HTR-8/SVneo (cell line): ENCODE measurements around the gene TMEM181.
A peak's percentile ranks its signal among the peaks of the same experiment; 100 is the strongest.
"Not testable (repeated sequence)": the region's sequence is repeated elsewhere in the genome, so short reads cannot be mapped to it uniquely, and the experiment has no call there.

Source experiments
- DNase-seq: peaks from one replicate; pipeline ENCODE4 v3.0.0; 2011; ENCODE audit warnings: low spot score, mixed read lengths; ENCODE audit not compliant: insufficient read length
- FAIRE-seq: peaks from 2 replicates; lab custom pipeline; 2011; peaks lifted over from hg19 to GRCh38; lab: Jason Lieb, UNC

TMEM181 gene

GRCh38 chr6:158586652-158587051 lies 26.8 kb downstream of the TMEM181 start:
- DNase-seq (no peak), FAIRE-seq (no peak)

DNA sequence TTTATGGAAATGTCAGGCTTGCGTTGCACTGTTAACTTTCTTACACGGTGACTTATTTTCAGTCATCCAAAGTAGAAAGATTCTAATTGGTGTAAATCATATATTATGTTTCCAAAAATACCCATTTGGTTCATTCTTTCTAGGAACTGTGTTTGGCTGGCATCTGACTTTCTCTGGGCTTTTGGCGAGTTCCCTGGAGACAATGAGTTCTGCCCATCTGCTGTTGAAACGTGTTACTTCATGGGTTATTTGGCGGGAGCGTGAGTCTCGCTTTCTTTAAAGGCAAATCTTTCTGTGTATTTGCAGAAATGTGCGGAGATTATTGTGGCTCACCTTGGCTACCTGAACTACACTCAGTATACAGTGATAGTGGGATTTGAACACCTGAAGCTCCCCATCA lies 29.5 kb downstream of the TMEM181 start:
- DNase-seq (no peak), FAIRE-seq (no peak)

- DNase-seq = no peak
- FAIRE-seq = no peak
Observed at GRCh38 chr6:158591134-158591809, 31.4 kb downstream of the TMEM181 start.

DNA sequence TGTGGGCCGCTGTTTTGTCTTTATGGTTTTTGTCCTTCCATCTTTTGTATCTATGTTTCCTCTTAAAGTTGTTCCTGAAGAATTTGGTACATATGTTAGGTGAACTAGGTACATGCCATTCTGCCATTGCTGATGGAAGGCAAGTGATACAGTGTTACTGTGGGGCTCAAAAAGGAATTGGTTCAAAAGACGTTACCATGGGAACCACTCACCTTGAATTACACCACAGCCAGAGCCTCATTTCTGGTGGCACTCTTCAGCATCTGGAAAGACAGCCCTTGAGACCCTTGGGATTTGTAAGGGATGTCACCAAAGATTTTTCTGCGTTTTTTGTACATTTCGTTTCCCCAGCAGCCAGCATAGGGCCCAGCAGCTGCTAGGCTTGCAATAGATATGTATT lies 31.9 kb downstream of the TMEM181 start:
- no peak for DNase-seq

GRCh38 chr6:158593670-158594069 lies 33.8 kb downstream of the TMEM181 start:
- DNase-seq (no peak), FAIRE-seq (no peak)

More for the DNA sequence above, 31.9 kb downstream of the TMEM181 start:
- no peak for FAIRE-seq

DNA sequence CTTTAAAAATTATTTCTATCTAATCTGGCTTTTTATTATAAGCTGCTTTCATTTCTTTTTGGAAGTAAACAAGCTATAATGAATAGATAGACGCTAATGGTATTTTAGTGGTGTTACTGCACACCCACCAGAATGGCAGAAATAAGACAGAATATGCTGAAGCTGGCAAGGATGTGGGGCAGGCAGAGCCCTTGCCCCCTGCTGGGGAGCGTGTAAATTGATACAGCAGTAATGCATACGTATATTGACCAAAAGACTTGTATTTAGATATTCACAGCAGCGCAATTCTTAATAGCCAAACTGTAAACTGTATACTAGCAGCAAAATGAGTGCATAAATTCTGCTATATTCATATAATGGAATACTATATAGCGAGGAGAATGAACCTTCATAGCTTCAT lies 35.3 kb downstream of the TMEM181 start:
- DNase-seq = no peak
- FAIRE-seq = no peak

GRCh38 chr6:158596861-158597260 lies 37.0 kb downstream of the TMEM181 start:
- no peak for FAIRE-seq

DNA sequence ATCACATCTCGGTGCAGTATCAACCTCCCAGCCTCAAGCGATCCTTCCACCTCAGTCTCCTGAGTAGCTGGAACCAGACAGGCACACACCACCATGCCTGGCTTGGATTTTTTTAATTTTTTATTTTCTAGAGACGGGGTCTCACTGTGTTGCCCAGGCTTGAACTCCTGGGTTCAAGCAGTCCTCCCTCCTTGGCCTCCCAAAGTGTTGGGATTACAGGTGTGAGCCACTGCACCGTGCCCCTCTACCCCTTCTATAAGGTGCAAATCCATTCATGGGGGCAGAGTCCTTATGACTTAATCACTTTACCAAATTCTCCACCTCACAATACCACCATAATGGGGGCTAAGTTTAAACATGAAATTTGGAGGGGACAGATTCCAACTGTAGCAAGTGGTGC lies 37.7 kb downstream of the TMEM181 start:
- no peak for FAIRE-seq
- DNase-seq = no peak

More at GRCh38 chr6:158596861-158597260, 37.0 kb downstream of the TMEM181 start:
- no peak for DNase-seq

- no peak for DNase-seq
Observed at GRCh38 chr6:158599635-158600034, 39.7 kb downstream of the TMEM181 start.

GRCh38 chr6:158603261-158604047 lies 43.6 kb downstream of the TMEM181 start:
- DNase-seq (no peak), FAIRE-seq (no peak)

More at GRCh38 chr6:158599635-158600034, 39.7 kb downstream of the TMEM181 start:
- FAIRE-seq = no peak

- FAIRE-seq (no peak), DNase-seq (no peak)
Observed at GRCh38 chr6:158604048-158604406, 44.1 kb downstream of the TMEM181 start.

DNA sequence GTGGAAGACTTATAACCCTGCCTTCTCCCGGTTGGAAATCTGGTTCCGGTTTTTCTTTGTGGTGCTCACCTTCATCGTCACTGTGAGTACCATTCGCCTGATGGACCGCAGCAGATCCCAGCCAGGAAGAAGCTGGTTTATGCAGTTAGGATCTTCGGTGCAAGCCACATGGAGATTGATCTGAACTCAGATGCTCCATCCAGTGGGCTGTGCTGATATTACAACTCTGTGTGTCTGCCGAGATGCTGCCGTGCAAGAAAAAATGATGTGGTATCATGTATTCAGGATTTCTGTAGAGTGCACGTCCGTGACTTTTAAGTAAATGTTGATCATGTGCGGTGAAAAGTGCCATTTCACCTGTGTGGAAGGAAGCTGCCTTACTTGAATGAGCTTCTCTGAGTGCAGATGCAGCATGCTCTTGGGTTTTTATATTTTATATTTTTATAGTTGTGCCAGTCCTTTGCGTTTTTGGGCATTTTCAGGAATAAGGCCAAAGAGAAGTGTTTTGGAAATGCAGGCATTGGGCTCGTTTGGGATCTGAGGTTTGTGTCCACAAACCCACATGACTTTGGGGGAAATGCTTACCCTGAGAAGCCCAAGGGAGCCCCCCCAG lies 45.5 kb downstream of the TMEM181 start:
- FAIRE-seq (peak; percentile 75), DNase-seq (peak; percentile 54)

DNA sequence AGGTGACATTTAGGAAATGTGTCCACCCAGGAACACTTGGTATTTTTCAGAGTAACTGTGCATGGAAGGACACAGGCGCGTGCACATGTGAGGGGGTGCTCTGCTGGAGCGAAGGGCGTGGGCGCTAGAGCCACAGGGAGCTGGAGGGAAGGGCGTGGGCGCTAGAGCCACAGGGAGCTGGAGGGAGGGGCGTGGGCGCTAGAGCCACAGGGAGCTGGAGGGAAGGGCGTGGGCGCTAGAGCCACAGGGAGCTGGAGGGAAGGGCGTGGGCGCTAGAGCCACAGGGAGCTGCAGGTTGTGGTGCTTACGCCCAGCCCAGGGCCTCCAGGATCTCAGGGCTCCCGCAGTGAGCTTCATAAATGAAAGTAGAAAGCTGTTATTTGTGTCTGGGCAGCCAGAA lies 46.1 kb downstream of the TMEM181 start:
- not testable (repeated sequence) for DNase-seq, FAIRE-seq

DNA sequence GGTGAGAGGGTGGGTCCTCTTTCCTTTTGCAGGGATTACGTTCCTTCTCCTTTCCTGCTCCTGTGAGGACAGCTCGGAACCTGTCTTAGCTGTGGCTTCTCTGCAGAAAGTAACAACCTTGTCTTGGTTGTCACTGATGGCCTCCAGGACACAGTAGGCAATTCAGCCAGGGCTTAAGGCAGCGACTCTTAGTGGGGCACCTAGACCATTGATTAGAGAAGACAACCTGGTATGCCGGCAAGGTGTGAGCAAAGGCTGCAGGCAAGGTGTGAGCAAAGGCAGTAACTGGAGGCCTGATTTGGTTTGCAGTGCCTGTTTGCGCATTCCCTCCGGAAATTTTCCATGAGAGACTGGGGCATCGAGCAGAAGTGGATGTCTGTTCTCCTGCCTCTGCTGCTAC lies 47.0 kb downstream of the TMEM181 start:
- no peak for FAIRE-seq
- DNase-seq = no peak

DNA sequence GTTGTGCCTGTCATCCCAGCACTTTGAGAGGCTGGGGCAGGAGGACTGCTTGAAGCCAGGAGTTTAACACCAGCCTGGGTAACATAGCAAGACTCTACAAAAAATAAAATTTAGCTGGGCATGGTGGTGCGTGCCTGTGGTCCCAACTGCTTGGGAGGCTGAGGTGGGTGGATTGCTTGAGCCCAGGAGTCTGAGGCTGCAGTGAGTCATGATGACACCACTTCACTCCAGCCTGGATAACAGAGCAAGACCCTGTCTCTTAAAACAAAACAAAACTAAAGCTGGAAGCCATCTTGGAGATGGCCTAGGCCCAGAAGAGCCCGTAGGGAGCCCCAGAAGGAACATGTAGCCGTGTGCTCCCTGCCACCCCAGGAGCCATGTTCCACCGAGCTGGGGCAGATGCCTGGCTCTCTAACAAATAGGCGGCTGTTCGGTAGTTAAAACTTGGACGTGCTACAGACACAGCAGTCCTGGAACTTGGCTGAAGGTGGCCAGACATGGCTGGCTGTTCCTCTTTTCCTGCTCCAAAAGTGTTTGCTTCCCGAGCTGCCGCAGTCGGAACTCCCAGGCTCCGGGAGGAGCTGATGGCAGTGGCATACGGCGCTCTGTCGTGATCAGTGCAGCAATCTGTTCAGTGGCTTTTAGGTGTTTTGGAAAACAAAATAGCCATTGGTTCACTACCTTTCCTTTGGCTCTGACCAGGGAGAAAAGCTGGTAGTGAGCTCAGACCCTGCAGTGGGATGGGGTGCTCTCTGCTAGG lies 47.7 kb downstream of the TMEM181 start:
- no peak for DNase-seq
- no peak for FAIRE-seq

- FAIRE-seq = no peak
- no peak for DNase-seq
Observed at GRCh38 chr6:158608221-158608620, 48.3 kb downstream of the TMEM181 start.

DNA sequence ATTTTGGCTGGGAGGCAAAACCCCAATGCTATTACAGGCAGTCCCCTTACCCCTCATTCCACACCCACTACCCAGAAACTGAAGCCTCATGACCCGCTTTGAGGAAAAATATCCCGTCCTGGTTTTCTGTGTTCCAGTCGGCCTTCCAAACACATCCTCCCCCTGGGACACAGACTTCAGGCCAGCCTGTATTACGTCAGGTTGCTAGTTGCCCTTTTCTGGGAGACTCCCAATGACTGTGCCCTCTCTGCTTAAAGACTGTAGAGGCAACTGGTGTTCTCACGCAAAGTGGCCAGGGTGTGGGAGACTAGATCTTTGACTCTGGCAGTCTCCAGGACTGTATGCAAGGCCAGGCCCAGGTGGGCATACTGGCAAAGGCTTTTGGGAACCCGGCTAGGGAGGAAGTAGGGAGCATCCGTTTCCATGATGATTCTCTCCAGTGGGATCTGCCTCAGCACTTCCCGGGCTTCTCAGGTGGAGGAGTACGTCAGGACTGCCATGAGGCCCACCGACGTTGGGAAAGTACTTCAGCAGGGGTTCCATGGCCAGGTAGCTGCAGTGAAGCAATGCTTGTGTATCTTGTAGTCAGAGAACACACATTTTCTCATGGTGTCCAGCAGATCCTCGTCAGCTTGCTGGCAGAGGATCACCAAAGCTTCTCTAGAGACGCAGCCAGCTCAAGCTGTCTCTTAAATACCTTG lies 49.7 kb downstream of the TMEM181 start:
- DNase-seq (no peak), FAIRE-seq (no peak)

- FAIRE-seq = no peak
Observed at GRCh38 chr6:158610319-158610968, 50.6 kb downstream of the TMEM181 start.

GRCh38 chr6:158611039-158611438 lies 51.1 kb downstream of the TMEM181 start:
- no peak for FAIRE-seq
- no peak for DNase-seq

More at GRCh38 chr6:158610319-158610968, 50.6 kb downstream of the TMEM181 start:
- no peak for DNase-seq
